Measurements from ENCODE around the gene G3BP1.
"Not testable (repeated sequence)": the region's sequence is repeated elsewhere in the genome, so short reads cannot be mapped to it uniquely, and the experiment has no call there.

The G3BP1 gene

DNA sequence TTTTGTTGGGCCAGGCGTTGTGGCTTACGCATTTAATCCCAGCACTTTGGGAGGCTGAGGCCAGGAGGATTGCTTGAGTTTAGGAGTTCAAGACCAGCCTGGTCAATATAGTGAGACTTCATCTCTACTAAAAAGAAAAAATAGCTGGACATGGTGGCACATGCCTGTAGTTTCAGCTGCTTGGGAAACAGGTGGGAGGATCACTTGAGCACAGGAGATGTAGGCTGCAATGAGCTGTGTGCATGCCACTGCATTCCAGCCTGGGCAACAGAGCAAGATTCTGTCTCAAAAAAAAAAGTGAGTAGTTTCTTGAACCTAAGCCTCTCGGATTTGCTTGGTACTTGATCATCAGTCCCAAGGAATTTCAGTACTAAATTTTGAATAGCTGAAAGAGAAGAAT lies 26.9 kb downstream of the G3BP1 start:
- DNase-seq (ENCODE audit: low read depth in 2 of 2), result no peak

DNA sequence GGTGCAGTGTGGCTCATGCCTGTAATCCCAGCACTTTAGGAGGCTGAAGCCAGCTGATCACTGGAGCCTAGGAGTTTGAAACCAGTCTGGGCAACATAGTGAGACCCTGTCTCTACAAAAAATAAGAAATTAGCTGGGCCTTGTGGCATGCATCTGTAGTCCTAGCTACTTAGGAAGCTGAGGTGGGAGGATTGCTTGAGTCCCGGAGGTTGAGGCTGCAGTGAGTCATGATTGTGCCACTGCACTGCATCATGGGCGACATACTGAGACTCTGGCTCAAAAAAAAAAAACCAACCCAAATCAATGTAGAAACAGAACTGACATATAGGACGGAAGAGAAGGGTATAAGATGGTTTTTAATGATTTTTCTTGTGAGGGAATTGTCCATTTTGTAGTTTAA lies 27.7 kb downstream of the G3BP1 start:
- DNase-seq (ENCODE audit: low read depth in 2 of 2), result no peak

DNA sequence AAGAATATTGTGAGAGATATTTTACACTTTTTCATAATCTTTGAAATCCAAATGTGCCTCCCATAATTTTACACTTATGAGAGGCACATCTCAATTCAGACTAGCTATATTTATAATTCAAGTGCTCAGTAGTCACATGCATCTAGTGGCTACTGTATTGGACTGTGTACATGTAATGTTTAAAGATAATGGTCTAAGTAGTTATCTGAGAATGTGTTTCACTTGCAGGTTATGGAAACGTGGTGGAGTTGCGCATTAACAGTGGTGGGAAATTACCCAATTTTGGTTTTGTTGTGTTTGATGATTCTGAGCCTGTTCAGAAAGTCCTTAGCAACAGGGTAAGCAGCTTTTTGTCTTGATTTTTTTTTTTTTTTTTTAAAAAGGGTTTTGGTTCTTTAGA lies 28.8 kb downstream of the G3BP1 start:
- no peak for DNase-seq (ENCODE audit: low read depth in 2 of 2)

DNA sequence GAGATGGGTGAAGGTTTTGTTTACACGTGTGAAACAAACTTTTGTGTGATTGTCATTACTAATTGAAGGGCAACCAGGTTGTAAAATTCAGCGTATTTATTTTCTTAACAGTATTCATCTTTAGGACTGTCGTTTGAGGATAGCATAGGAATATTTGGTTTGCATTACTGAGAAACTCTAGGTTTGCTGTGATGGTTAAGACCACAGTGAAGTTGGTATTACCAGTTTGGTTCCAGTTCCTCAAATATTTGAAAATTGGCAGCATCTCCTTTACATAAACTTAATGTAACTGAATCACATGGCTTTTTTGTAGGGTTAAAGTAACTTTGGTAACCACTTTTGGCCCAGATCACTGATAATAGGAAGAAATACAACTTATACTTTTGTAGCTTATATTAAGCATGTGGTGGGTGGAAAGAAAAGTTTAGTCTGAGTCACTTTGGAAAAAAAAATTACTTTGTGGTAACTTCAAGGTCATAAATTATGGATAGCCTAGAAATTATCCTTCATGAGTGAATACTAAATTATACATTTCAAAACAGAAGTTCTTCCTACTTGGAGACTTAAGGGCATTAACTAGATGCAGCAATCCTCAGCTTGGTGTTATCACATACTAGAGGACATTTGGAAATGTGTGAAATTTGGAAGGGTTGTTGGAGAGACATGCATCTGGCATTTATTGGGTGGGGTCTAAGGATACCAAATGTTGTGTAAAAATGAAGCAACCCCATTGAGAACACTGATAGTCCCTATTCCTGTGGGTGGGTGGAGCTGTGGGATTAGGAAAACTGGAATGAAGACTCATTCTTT lies 33.9 kb downstream of the G3BP1 start:
- DNase-seq (ENCODE audit: low read depth in 2 of 2), result no peak

DNA sequence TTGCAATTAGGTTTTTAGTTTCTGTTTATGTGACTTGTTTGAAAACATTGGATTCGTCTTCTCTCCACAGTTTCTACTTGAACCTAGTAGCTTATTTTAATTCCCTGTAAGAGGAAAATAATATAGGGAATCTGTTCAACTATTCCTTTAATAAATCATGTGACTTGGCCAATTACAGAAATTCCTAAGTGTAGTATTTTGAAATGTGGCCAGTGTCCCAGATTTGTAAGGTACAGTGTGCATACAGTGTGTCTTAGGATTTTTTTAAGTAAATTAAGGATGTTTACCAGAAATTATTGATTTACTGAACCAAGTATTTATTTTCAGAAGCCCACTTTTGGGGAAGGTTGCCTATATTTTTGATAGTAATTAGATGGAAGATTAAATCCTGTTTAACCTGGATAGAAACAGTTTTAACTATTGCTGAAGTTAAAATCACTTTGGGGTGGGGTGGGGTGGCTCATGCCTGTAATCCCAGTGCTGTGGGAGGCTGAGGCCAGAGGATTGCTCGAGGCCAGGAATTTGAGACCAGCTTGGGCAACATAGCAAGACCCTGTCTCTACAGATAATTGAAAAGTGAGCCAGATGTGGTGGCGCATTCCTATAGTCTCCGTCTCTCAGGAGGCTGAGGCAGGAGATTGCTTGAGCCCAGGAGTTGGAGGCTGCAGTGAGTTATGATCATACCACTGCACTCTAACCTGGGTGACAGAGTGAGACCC lies 36.9 kb downstream of the G3BP1 start:
- no peak for DNase-seq (ENCODE audit: low read depth in 2 of 2)

DNA sequence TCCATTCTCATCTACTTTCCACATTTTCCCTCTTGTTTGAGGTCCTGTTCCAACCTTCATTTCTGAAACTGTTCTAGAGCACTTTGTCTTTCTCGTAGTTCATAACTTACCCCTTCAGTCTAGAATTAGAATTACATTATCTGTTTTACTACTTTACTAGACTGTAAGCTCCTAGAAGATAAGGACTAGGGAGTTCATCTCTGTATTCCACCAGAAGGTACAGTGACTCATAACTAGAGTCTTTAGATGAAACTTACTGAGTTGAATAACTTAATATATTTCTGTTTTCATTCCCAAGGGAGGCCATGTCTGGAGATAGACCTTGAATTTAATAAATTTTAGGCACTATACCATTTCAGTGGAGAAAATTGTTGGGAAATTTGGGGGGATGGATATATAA lies 38.7 kb downstream of the G3BP1 start:
- DNase-seq (ENCODE audit: low read depth in 2 of 2), result no peak

DNA sequence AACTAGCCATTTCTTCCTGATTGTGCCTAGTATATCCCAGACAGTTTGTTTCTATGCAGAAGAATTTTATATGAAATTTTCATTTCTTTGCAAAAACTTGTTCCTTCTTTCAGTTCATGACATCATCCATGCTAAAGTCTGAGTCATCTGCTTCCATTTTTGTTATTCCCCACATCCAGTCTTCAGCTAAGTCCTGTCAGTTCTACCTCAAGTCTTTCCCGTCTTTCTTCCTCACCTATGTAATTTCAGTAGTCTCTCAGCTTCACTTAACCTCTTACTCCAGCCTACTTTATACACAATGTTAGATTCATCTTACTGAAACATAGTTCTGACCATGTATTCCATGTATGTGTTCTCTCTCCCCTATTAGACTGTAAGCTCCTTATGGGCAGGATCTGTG lies 39.1 kb downstream of the G3BP1 start:
- DNase-seq (ENCODE audit: low read depth in 2 of 2), result no peak

DNA sequence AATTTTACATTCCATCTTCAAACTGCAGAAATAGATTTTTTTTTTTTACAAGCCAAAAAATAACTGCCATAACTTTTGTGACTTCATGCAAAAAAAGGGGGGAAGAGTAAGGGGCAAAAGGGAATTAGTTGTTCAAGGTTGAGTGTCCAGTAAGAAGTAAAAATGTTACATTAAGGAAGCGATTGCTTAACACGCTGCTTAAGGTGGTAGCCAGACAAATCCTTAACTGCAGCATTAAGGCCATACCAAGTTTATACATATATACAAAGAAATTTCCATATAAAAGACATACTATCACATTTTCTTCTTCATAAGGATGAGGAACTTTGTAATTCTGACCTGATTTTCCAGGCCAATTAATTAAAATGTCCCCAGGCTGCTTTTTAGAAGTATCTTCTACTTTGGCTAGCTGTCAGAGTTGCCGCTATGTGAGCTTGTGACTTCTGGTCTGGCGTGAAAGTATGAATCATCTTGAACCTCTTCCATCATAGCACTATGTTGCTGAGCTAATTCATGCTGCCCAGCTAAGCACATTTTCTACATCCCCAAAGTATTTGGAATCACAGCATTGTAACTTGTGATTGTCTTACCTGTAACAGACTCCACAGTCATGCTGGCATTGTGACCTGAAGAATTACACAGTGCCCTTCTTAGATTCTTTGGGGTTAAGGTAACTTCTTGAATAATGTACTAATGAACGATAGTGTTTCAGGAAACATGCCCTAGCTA lies 40.0 kb downstream of the G3BP1 start:
- DNase-seq (ENCODE audit: low read depth in 2 of 2), result no peak

DNA sequence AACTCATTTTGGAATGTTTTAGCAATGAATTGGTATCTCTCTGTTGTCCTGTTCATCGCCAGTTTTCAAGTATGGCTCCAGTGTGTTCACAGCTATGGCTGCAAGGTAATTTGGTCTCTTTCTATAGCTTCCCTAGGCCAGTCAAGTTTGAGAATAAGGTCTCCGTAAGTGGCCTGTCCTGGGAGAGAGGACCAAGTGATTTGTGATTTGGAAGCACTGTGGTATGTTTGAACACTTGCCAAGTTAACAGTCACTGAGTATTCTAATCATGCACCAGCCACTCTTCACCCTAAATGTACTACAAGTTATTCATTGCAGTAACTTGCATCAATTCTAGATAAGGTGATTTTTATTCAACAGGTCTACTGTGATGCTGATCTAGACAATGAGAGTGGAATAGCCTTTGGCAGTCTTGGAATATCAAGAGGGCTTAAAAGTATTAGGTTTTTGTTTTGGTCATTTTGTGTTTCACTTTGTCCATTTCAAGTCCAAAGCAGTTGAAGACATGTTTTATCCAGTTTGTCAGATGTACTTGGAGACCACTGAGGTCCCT lies 41.1 kb downstream of the G3BP1 start:
- no peak for DNase-seq (ENCODE audit: low read depth in 2 of 2)

DNA sequence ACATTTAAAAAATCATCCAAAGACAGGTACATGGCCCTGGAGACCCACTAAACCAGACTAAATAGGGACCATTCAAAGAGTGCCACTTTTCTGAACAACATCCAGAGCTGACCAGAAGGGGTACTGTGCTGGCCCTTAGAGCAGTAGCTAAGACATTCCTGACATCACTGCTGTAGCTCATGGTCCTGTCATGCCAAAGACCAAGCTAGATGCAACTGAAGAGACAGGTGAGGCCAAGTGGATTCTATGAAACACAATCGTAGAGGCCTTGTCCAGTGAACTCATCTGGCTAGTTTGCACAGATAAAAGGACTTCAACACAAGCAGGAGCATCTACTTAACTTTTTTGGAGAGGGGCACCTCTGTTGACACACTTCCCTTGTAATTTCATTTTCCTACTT lies 43.3 kb downstream of the G3BP1 start:
- DNase-seq (ENCODE audit: low read depth in 2 of 2), result no peak

DNA sequence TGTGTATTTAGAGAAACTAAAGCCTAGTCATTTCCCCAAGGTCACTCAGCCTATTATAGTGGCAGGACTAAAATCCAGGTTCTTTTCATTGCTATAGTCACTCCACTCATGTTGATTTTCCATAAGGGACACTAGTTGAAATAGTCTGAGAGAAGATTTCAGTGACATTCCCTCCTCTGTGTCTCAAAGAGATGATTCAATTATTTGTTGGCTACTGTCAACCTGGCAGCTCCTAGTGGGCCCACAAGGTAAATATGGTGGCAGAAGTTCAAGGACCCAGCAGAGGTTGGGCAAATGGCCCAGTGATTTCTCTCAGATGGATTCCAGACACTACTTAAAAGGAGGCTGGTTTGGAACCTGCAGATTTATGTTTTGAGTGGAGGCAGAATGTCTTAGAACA lies 48.1 kb downstream of the G3BP1 start:
- DNase-seq (ENCODE audit: low read depth in 2 of 2), result no peak

DNA sequence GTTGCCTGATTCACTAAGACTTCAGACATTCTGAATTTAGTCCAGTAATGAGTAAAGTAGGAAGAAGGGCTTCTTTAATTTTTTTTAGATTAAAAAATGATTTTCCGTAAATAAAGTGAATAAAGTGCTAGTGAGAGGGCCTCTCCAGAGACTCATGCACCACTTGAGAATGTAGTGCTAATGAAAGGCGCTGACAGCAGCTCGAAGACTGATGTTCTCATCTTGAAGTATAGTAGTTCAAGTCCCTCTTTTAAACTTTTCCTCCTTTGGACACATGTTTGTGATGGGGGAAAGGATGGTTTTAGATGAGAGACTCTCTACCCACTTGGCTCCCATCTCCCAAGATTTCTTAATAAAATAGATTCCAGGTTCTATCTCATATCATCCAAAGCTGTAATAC lies 48.5 kb downstream of the G3BP1 start:
- no peak for DNase-seq (ENCODE audit: low read depth in 2 of 2)

DNA sequence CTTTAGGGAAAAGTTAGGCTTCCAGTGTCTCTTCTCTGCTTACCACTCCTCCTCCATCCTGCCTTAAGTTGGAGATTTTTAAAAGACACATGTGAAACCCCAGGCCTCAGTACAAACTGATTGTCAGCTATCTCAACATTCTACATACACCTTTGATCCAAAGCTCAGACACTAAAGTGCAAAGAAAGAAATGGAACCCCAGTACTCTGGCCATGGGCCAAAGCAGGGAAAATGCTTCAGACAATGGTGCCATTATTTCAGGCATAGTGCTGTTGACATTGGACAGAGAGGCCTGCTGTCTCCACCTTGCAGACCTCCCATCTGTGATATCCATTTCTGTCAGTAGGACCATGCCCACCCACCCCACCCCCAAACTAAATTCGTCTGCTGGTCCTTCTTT lies 49.1 kb downstream of the G3BP1 start:
- no peak for DNase-seq (ENCODE audit: low read depth in 2 of 2)

DNA sequence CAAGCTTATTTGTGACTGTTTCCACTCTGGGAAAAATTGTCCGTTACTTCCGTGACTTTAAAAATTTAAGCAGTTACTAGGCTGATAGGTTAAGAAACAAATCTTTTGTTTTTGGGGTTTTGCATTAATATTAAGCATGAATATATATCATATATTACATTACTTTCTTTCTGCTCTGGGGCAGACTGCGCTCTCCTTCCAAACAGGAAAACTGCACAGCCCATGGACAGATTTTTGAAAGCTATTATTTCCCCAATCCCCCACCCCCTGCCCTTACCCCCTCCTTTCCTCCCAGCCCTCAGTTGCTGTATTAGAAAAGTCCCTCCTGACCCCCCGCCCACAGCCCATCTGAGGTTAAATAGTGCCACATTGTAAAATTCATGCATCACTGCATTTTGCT lies 50.4 kb downstream of the G3BP1 start:
- no peak for DNase-seq (ENCODE audit: low read depth in 2 of 2)

DNA sequence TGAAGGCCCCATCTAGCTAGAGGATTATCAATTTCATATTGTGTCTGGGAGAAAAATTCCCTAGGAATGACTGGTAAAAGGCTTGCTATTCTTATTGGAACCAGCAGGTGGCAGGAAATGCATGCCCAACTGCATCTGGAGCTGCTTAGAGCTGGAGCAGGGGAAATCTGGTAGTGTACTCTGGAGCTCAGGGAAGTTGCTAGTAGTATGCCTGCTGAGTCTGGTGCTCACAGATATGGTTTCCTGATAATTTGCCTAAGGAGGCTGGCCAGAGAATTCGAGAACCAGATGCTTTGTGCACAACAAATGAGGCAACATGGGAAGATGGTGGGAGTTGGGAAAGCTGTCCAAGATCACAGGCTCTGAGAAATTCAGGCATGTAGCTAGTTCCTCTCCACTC lies 53.7 kb downstream of the G3BP1 start:
- DNase-seq (ENCODE audit: low read depth in 2 of 2), result no peak

DNA sequence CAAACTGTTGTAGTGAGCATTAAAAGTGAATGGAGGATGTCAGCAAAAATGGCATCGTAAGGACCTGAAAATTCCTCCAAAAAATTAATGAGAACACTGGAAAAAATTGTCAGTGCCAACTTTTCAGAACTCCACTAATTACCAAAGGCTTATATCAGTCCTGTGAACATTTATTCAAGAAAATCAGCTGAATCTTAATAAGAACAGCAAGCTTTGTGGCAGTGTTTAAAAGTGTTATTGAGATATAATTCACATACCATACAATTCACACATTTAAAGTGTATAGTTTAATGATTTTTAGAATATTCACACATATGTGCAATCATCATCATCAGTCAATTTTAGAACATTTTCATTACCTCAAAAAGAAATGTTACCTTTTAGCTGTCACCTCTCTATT lies 57.6 kb downstream of the G3BP1 start:
- no peak for DNase-seq (ENCODE audit: low read depth in 2 of 2)

DNA sequence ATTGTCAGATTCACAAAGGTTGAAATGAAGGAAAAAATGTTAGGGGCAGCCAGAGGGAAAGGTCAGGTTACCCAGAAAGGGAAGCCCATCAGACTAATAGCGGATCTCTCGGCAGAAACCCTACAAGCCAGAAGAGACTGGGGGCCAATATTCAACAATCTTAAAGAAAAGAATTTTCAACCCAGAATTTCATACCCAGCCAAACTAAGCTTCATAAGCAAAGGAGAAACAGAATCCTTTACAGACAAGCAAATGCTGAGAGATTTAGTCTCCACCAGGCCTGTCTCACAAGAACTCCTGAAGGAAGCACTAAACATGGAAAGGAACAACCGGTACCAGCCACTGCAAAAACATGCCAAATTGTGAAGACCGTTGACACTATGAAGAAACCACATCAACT lies 61.1 kb downstream of the G3BP1 start:
- not testable (repeated sequence) for DNase-seq (ENCODE audit: low read depth in 2 of 2)

DNA sequence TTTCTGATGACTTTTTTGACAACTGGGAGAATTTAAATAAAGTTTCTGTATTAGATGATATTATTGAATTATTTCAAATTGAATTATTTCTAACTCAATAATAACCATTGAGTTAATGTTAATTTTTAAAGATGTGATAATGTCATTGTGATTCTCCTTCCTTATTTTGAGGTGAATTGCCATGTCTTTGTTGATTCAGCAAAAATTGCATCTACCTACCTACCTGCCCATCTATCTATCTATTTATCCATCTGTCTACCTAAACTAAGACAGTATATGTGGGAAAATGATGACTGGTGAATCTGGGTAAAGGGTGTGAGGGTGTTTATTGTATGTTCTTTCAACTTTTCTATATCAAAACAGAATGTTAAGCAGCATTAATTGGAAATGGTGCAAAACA lies 75.0 kb downstream of the G3BP1 start:
- no peak for DNase-seq (ENCODE audit: low read depth in 2 of 2)

DNA sequence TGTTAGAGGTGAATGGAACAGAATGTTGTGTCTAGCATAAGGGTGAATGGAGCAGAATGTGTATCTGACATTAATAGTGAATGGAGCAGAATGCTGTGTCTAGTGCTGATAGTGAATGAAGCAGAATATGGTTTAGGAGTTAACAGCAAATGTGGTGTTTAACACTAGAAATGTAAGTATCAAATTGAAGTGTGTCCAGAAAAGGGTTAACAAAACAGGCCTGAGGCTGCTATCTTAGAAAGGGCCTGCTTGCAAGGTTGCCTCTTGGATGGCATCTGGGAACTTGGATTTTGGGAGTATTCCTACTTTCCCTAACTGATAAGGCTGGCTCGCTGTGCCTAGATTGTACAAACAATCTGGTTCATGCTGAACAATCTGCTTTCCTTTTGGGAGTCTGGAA lies 76.1 kb downstream of the G3BP1 start:
- DNase-seq (ENCODE audit: low read depth in 2 of 2), result no peak

DNA sequence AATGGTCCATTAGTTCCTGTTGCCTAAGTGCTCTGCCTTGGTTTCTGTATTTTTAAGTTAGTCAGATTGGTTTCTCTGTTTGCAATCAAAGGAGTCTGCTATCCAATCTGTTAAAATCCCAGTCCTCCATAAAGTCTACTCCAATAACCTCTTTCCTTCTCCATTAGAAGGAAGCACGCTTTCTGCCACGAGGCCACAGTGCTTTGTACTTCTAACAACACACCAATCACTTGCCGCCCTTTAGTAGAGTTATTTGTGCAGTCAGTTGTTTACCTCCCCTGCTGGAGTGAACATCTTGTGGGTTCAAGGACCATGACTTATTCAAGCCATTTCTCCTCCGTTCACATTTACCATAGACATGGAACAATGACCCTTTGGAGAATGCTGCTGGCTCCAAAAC lies 83.9 kb downstream of the G3BP1 start:
- DNase-seq (ENCODE audit: low read depth in 2 of 2), result no peak

DNA sequence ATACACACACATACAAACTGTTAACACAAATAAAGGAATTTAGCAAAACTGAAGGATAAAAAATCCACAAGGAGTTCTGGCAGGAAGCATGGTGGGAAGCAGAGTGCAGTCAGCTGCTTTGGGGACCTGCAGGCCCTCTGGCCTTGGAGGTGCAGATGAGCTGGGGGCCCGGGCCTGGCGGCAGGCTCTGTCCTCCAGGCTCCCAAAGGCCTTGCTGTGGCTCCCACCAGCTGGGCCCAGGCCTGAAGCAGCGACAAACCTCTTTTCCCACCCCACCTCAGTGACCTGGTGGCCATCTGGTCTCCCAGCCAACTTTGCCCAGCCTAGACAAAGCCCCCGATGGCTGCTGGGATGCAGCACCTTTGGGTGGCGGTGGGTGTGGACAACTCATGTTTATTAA lies 85.1 kb downstream of the G3BP1 start:
- no peak for DNase-seq (ENCODE audit: low read depth in 2 of 2)

DNA sequence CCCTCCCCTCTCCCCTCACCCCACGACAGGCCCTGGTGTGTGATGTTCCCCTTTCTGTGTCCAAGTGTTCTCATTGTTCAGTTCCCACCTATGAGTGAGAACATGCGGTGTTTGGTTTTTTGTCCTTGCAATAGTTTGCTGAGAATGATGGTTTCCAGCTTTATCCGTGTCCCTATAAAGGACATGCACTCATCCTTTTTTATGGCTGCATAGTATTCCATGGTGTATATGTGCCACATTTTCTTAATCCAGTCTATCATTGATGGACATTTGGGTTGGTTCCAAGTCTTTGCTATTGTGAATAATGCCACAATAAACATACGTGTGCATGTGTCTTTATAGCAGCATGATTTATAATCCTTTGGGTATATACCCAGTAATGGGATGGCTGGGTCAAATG lies 89.1 kb downstream of the G3BP1 start:
- not testable (repeated sequence) for DNase-seq (ENCODE audit: low read depth in 2 of 2)

Data from stimulated activated CD8-positive, alpha-beta memory T cell treated with anti-CD3 and anti-CD28 coated beads, Interleukin-7, amount 100 ng/mL, for 4 hours (primary cell).